GM12891 (cell line): ENCODE data around the gene VN1R5.

Experiments used
- POLR2A ChIP-seq: IDR thresholded peaks from 2 replicates; pipeline ENCODE4 v1.6.1; 2011; ENCODE audit warnings: low read depth, low read length, control low read depth
- POLR2AphosphoS5 ChIP-seq: IDR thresholded peaks from 2 replicates; pipeline ENCODE4 v1.6.1; 2011; ENCODE audit warnings: low read depth, low read length, control low read depth
- TAF1 ChIP-seq: IDR thresholded peaks from 2 replicates; pipeline ENCODE4 v1.6.1; 2011; ENCODE audit warnings: low read depth, low read length, control low read depth

GRCh38 chr1:247298124-247298481 is 42.2 kb downstream of the VN1R5 start:
- TF ChIP-seq POLR2AphosphoS5 (no peak), POLR2A (no peak), TAF1 (no peak)
